DND-41 (cell line): ENCODE results near the gene PCDHGA11.
A peak's percentile ranks its signal among the peaks of the same experiment; 100 is the strongest.

Experiments
- ATAC-seq: fragments of 200-7000 bp; cut with Tn5 transposase; 3 replicates; pipeline ENCODE4 v1.9.1; 2021; ENCODE audit warnings: low read depth; ENCODE audit not compliant: insufficient read depth
- DNase-seq: peaks from one replicate; pipeline ENCODE4 v3.0.0-alpha.2; 2020
- H2AFZ ChIP-seq: 2 replicates; pipeline ENCODE4 v1.6.0; 2012; ENCODE audit warnings: low read depth, low read length
- H3K27ac ChIP-seq: 2 replicates; pipeline ENCODE4 v1.5.1; 2012; ENCODE audit warnings: low read length, inconsistent platforms
- H3K27me3 ChIP-seq: fragments of 200-600 bp; sonication (generic); 2 replicates; pipeline ENCODE4 v1.6.0; 2012; ENCODE audit warnings: low read length, mild to moderate bottlenecking, inconsistent platforms; ENCODE audit not compliant: insufficient read depth, poor library complexity
- H3K36me3 ChIP-seq: 2 replicates; pipeline ENCODE4 v1.5.1; 2012; ENCODE audit warnings: low read length, inconsistent platforms; ENCODE audit not compliant: insufficient read depth
- H3K4me1 ChIP-seq: 2 replicates; pipeline ENCODE4 v1.5.1; 2012; ENCODE audit warnings: mild to moderate bottlenecking, low read length; ENCODE audit not compliant: insufficient read depth
- H3K4me2 ChIP-seq: 2 replicates; pipeline ENCODE4 v1.6.0; 2012; ENCODE audit warnings: mild to moderate bottlenecking, moderate library complexity, low read length, inconsistent platforms; ENCODE audit not compliant: insufficient read depth
- H3K4me3 ChIP-seq, 2 experiments: fragments of 200-600 bp in 1 of 2; shearing (Covaris generic) in 1 of 2; 2 replicates each; pipeline ENCODE4 v1.5.1; 2012 to 2016; ENCODE audit warnings: inconsistent platforms in 2 of 2, low read length in 2 of 2, mild to moderate bottlenecking in 2 of 2, low read depth in 1 of 2, moderate library complexity in 1 of 2
- H3K79me2 ChIP-seq: 2 replicates; pipeline ENCODE4 v1.6.0; 2012; ENCODE audit warnings: low read length, inconsistent platforms; ENCODE audit not compliant: insufficient read depth
- H3K9ac ChIP-seq: 2 replicates; pipeline ENCODE4 v1.6.0; 2012; ENCODE audit warnings: low read depth, mild to moderate bottlenecking, inconsistent platforms, low read length, moderate library complexity
- H3K9me3 ChIP-seq: 2 replicates; pipeline ENCODE4 v1.5.1; 2012; ENCODE audit warnings: low read length, moderate library complexity, mild to moderate bottlenecking, inconsistent platforms; ENCODE audit not compliant: insufficient read depth, severe bottlenecking
- H4K20me1 ChIP-seq: 2 replicates; pipeline ENCODE4 v1.6.0; 2012; ENCODE audit warnings: low read length; ENCODE audit not compliant: insufficient read depth
- EZH2 ChIP-seq: IDR thresholded peaks from 3 replicates; pipeline ENCODE4 v1.6.1; 2012; ENCODE audit warnings: borderline replicate concordance, low read depth, mild to moderate bottlenecking, moderate library complexity, low read length, inconsistent platforms; ENCODE audit not compliant: severe bottlenecking
- TF ChIP-seq, protein P1 (sequence below): IDR thresholded peaks from 2 replicates; pipeline ENCODE4 v1.5.1; 2012; ENCODE audit warnings: borderline replicate concordance, low read length, moderate library complexity, mild to moderate bottlenecking; ENCODE audit not compliant: poor library complexity, severe bottlenecking; ENCODE audit errors: extremely low read depth

PCDHGA11 gene

DNA sequence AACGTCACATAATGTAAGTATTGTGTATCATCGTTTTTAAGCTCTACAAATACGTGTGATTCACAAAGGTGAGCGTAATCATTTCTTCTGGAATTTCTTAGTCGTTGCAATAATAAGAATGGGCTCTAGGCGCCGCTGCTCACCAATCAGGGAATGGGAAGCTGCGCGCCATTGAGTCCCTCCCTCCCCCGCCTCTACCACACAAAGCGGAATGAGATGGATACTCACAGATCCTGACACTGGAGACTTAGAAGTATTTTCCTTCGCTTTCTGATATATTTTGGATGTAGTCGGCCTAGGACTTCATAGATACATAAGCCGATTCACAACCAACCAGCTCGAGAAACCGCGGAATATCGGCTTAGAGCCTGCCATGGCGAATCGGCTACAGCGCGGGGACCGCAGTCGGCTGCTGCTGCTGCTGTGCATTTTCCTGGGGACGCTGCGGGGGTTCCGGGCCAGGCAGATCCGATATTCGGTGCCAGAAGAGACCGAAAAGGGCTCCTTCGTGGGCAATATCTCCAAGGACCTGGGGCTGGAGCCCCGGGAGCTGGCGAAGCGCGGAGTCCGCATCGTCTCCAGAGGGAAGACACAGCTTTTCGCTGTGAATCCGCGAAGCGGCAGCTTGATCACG, at the start of gene PCDHGA11:
TSS of gene PCDHGA11 (plus strand) at position 197 of the 634 bp plus-strand sequence. CDS start at position 374, 177 bp downstream.
- no peaks in the 10 kb centered on the region for H3K36me3 ChIP-seq
- no peaks in the 10 kb centered on the region for H3K9me3 ChIP-seq
- H4K20me1 ChIP-seq = no peaks in the 10 kb centered on the region
- no peak within 1 kb of the TSS for H3K4me2 ChIP-seq
- H3K4me3 ChIP-seq = no peak within 1 kb of the TSS
- H3K79me2 ChIP-seq = no peaks in the 10 kb centered on the region
- ATAC-seq = no peak
- DNase-seq = peak; percentile 28
- H3K9ac ChIP-seq = no peak within 1 kb of the TSS
- H3K27me3 ChIP-seq = peaks cover 10% of the 10 kb centered on the region
- no peak within 1 kb of the TSS for H3K27ac ChIP-seq
- no peak for TF ChIP-seq EZH2
- TF ChIP-seq, protein P1, sequence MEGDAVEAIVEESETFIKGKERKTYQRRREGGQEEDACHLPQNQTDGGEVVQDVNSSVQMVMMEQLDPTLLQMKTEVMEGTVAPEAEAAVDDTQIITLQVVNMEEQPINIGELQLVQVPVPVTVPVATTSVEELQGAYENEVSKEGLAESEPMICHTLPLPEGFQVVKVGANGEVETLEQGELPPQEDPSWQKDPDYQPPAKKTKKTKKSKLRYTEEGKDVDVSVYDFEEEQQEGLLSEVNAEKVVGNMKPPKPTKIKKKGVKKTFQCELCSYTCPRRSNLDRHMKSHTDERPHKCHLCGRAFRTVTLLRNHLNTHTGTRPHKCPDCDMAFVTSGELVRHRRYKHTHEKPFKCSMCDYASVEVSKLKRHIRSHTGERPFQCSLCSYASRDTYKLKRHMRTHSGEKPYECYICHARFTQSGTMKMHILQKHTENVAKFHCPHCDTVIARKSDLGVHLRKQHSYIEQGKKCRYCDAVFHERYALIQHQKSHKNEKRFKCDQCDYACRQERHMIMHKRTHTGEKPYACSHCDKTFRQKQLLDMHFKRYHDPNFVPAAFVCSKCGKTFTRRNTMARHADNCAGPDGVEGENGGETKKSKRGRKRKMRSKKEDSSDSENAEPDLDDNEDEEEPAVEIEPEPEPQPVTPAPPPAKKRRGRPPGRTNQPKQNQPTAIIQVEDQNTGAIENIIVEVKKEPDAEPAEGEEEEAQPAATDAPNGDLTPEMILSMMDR = peak; percentile 67
- H3K4me1 ChIP-seq = no peaks in the 10 kb centered on the region
- H2AFZ ChIP-seq = no peak within 1 kb of the TSS

GRCh38 chr5:141371572-141372475, 49.0 kb upstream of the PCDHGA11 start:
- Histone ChIP-seq H3K9ac (no peak overlapping the region), H3K27me3 (peaks cover 4% of the 10 kb centered on the region), H3K4me2 (no peak overlapping the region), H2AFZ (no peak overlapping the region), H3K9me3 (no peaks in the 10 kb centered on the region), H3K79me2 (no peaks in the 10 kb centered on the region), H3K4me1 (no peaks in the 10 kb centered on the region), H3K36me3 (no peaks in the 10 kb centered on the region), H4K20me1 (no peaks in the 10 kb centered on the region), H3K4me3 (no peak overlapping the region), H3K27ac (no peak overlapping the region)
- ATAC-seq (no peak), DNase-seq (no peak)
- TF ChIP-seq EZH2 = no peak
- TF ChIP-seq, protein P1 = no peak

DNA sequence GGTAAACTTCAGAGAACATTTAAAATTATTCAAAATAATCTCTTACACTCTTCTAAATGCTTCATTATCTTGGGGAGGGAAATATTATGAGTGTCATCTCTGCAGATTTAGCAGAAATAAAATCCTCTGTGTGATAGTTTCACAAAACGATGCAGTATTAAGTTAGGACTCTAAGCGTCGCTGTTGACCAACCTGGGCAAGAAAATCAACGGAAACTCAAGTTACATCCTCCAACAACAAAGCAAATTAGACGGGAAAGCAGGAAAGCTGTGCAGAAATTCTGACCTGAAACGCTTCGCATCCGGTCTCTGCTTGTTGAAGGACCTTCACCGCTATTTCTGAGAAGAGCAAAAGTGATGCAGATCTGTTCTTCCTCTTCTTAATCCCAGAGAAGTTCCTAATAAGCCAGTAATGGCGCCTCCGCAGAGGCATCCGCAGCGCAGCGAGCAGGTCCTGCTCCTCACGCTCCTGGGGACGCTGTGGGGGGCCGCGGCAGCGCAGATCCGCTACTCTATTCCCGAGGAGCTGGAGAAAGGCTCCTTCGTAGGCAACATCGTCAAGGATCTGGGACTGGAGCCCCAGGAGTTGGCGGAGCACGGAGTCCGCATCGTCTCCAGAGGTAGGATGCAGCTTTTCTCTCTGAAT, 47.1 kb upstream of the PCDHGA11 start, which contains the start of gene PCDHGA6:
TSS of gene PCDHGA6 (plus strand) at position 219 of the 645 bp plus-strand sequence. CDS start at position 412, 193 bp downstream.
- H3K36me3 ChIP-seq = no peaks in the 10 kb centered on the region
- no peak within 1 kb of the TSS for H3K4me2 ChIP-seq
- no peaks in the 10 kb centered on the region for H3K9me3 ChIP-seq
- H4K20me1 ChIP-seq = no peaks in the 10 kb centered on the region
- no peak for TF ChIP-seq EZH2
- TF ChIP-seq, protein P1 = no peak
- H2AFZ ChIP-seq = no peak within 1 kb of the TSS
- DNase-seq (no peak), ATAC-seq (no peak)
- H3K4me1 ChIP-seq = no peaks in the 10 kb centered on the region
- H3K4me3 ChIP-seq = no peak within 1 kb of the TSS
- H3K9ac ChIP-seq = no peak within 1 kb of the TSS
- no peak within 1 kb of the TSS for H3K27ac ChIP-seq
- no peaks in the 10 kb centered on the region for H3K79me2 ChIP-seq
- peaks cover 4% of the 10 kb centered on the region for H3K27me3 ChIP-seq
